ENCODE data around the gene STK40. TPM values are rescaled to one million over a fixed set of nuclear protein-coding genes. Genes with fewer than 3 reads are reported as not detected.

STK40 gene
- total and polyA plus RNA-seq, 9 of the 15 experiments (the other 6 are each of a cell fraction or from before 2014, with no cell fraction given): 0.69 to 94.3 (median 39.1) TPM

- TF ChIP-seq ZBTB43 (CRISPR knock-in tag; IDR thresholded peaks at IDR 0.05) (no peak), ZFPM2 (CRISPR knock-in tag; IDR thresholded peaks at IDR 0.05) (no peak), ATF4 (CRISPR knock-in tag; IDR thresholded peaks at IDR 0.05) (no peak), E2F5 (CRISPR knock-in tag; IDR thresholded peaks at IDR 0.05) (no peak), ZNF592 (IDR thresholded peaks at IDR 0.05) (no peak), ID3 (CRISPR knock-in tag; IDR thresholded peaks at IDR 0.05) (no peak), ID3 (tag; IDR thresholded peaks at IDR 0.05) (no peak), ZNF324 (CRISPR knock-in tag; IDR thresholded peaks at IDR 0.05) (no peak), FOXA3 (CRISPR knock-in tag; conservative IDR thresholded peaks at IDR 0.05 in 1 of 2, IDR thresholded peaks at IDR 0.05 in 1 of 2) (no peak), THRA (IDR thresholded peaks at IDR 0.05) (no peak)
Measured at GRCh38 chr1:36350659-36351226, 35.0 kb downstream of the STK40 start (continued).
